Sigmoid colon (tissue), 7 donors: Measurements from ENCODE around the gene MYL6B. TPM values are rescaled to one million over a fixed set of nuclear protein-coding genes. Genes with fewer than 3 reads are reported as not detected.

Experiments
- DNase-seq: peaks from one replicate; pipeline ENCODE4 v3.0.0-alpha.2; 2019
- H3K27ac ChIP-seq, 4 donors: fragments of 200-600 bp; sonication (generic); one replicate each; pipeline ENCODE4 v1.5.1; 2016 to 2019; ENCODE audit warnings: mild to moderate bottlenecking in 1 of 4
- H3K27me3 ChIP-seq, 3 donors: fragments of 200-600 bp; sonication (generic); one replicate each; pipeline ENCODE4 v1.5.1; 2019; ENCODE audit warnings: mild to moderate bottlenecking in 1 of 3
- H3K36me3 ChIP-seq, 4 donors: fragments of 200-600 bp; sonication (generic); one replicate each; pipeline ENCODE4 v1.5.1; 2016 to 2019
- H3K4me1 ChIP-seq, 4 donors: fragments of 200-600 bp; sonication (generic); one replicate each; pipeline ENCODE4 v1.5.1; 2017 to 2019
- H3K4me3 ChIP-seq, 4 donors: fragments of 200-600 bp; sonication (generic); one replicate each; pipeline ENCODE4 v1.5.1; 2017 to 2019; ENCODE audit warnings: mild to moderate bottlenecking in 2 of 4, moderate library complexity in 1 of 4
- H3K9me3 ChIP-seq, 4 donors: fragments of 200-600 bp in 3 of 4; sonication (generic) in 3 of 4; one replicate each; pipeline versions ENCODE4 v1.5.1 to v1.6.1; 2013 to 2019
- EP300 ChIP-seq, 4 donors: sonication (generic); formaldehyde crosslinking; IDR thresholded peaks; one replicate each; pipeline ENCODE4 v1.6.1; 2017; ENCODE audit warnings: antibody characterized with exemption in 4 of 4
- POLR2A ChIP-seq, 2 donors: fragments of 450-650 bp; IDR thresholded peaks; one replicate each; pipeline ENCODE4 v1.6.1; 2016; ENCODE audit warnings: antibody characterized with exemption in 2 of 2, mild to moderate bottlenecking in 2 of 2, moderate library complexity in 2 of 2
- POLR2AphosphoS5 ChIP-seq, 4 donors: sonication (generic); formaldehyde crosslinking; IDR thresholded peaks; one replicate each; pipeline ENCODE4 v1.6.1; 2017; ENCODE audit warnings: antibody characterized with exemption in 4 of 4
- WGBS, 2 donors: extraction: QIAGEN DNeasy Blood & Tissue Kit; methylation state at CpG; one replicate each; pipeline ENCODE4 v1.1.7; 2013; 5-methylcytosine and 5-hydroxymethylcytosine counted together
- intact Hi-C: fragments of 100-400 bp; cut with DNase I; formaldehyde crosslinking; loops from one replicate; pipeline ENCODE4 v1.15.1; 2023
- polyA plus RNA-seq, 3 donors: library from polyadenylated mRNA; stranded (reverse); fragments of 200-250 nt; gene quantifications; one replicate each; pipeline ENCODE4 v1.2.3, GENCODE V29; 2013
- total RNA-seq, 4 donors: library from RNA; depleted of rRNA; stranded (reverse); fragments of >200 nt; gene quantifications; one replicate each; pipeline ENCODE4 v1.1.0, GENCODE V29; 2016
- TF ChIP-seq, protein P1 (sequence below), 4 experiments: fragments of 450-650 bp in 3 of 4; fragments of 200-600 bp in 1 of 4; IDR thresholded peaks; one replicate each; pipeline ENCODE4 v1.5.1; 2016 to 2019; ENCODE audit warnings: antibody characterized with exemption in 4 of 4, mild to moderate bottlenecking in 3 of 4, moderate library complexity in 2 of 4
- donor health status: healthy with polysubstance abuse.
- donor health status: Bipolar disorder and iron deficiency.
- donor health status: healthy.

Gene MYL6B
- total and polyA plus RNA-seq, 7 donors, result 26.4 to 90.6 (median 51.4) TPM

- Histone ChIP-seq H3K4me3 (no peak overlapping the region), H3K4me1 (no peaks in the 10 kb centered on the region), H3K27ac (peak overlapping the region in 3 of 4 donors; percentile 37 to 44 (median 37)), H3K9me3 (no peaks in the 10 kb centered on the region), H3K36me3 (peaks cover 42 to 69% (median 57%) of the 10 kb centered on the region in 4 donors), H3K27me3 (no peaks in the 10 kb centered on the region)
- 64 to 66% methylated on average over 4 of the region's 4 CpGs for WGBS, 2 donors
- no peak for TF ChIP-seq POLR2A (IDR thresholded peaks at IDR 0.05)
- TF ChIP-seq POLR2AphosphoS5 (IDR thresholded peaks at IDR 0.05), result no peak
- TF ChIP-seq, protein P1, sequence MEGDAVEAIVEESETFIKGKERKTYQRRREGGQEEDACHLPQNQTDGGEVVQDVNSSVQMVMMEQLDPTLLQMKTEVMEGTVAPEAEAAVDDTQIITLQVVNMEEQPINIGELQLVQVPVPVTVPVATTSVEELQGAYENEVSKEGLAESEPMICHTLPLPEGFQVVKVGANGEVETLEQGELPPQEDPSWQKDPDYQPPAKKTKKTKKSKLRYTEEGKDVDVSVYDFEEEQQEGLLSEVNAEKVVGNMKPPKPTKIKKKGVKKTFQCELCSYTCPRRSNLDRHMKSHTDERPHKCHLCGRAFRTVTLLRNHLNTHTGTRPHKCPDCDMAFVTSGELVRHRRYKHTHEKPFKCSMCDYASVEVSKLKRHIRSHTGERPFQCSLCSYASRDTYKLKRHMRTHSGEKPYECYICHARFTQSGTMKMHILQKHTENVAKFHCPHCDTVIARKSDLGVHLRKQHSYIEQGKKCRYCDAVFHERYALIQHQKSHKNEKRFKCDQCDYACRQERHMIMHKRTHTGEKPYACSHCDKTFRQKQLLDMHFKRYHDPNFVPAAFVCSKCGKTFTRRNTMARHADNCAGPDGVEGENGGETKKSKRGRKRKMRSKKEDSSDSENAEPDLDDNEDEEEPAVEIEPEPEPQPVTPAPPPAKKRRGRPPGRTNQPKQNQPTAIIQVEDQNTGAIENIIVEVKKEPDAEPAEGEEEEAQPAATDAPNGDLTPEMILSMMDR (IDR thresholded peaks at IDR 0.05), result no peak
- TF ChIP-seq EP300 (IDR thresholded peaks at IDR 0.05), result no peak
- intact Hi-C loops, result no loop called here
- no peak for DNase-seq
Observed at GRCh38 chr12:56143217-56143616, 9.2 kb upstream of the MYL6B start.

DNA sequence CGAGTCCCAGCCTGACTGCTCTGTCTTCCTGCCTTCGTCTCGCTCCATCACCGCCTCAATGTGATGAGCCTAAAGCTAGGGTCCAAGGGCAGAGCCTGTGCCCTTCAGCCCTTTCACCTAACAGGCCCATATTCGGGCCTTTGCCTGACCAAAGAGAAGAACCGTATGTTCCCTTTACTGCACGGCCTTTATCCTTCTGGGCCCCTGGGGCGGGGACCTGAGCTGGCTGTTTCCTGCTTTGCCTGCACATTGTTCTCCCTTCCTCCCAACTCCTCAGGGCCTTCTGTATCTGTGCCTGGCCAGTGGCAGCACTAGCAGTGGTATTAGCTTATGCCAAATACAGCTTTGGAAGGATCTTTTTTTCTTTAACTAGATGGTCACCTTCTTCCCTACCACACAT lies 8.5 kb upstream of the MYL6B start:
- no peak for DNase-seq
- TF ChIP-seq EP300 (IDR thresholded peaks at IDR 0.05) (no peak), POLR2AphosphoS5 (IDR thresholded peaks at IDR 0.05) (peak in 2 of 4 donors; percentile 10 to 13)
- WGBS, 2 donors, result 52 to 75% methylated on average over 8 of the region's 8 CpGs
- Histone ChIP-seq H3K27ac (peak overlapping the region; percentile 14 to 44 (median 37)), H3K27me3 (no peaks in the 10 kb centered on the region), H3K4me1 (no peaks in the 10 kb centered on the region), H3K36me3 (peaks cover 36 to 63% (median 50%) of the 10 kb centered on the region in 4 donors), H3K9me3 (no peaks in the 10 kb centered on the region), H3K4me3 (no peak overlapping the region)
- intact Hi-C loops, result no loop called here

DNA sequence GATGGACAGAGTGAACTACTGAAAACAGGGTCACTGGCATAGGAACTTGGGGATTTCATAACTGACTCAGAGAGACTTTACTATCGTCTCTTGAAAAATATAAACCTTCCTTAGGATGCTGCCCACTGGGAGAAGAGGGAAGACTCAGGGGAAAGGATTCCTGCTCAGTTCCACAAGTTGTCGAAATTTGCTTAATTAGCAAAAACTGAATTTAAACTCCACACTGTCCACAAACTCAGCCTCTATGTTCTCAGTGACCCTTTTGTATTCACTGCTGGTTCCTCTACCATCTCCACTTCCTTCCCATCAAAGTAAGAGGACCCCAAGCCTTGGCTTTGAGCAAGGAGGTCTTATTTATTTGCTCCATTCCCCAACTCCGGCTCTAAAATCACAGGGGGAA lies 7.2 kb upstream of the MYL6B start:
- no peaks in the 10 kb centered on the region for H3K9me3 ChIP-seq
- peaks cover 26 to 49% (median 42%) of the 10 kb centered on the region in 4 donors for H3K36me3 ChIP-seq
- H3K4me3 ChIP-seq, result no peak overlapping the region
- DNase-seq, result no peak
- H3K27me3 ChIP-seq, result no peaks in the 10 kb centered on the region
- H3K4me1 ChIP-seq, result no peaks in the 10 kb centered on the region
- peak overlapping the region in 1 of 4 donors; percentile 40 for H3K27ac ChIP-seq
- intact Hi-C loops, result no loop called here
- WGBS, 2 donors, result 86 to 88% methylated on average over 3 of the region's 3 CpGs
- TF ChIP-seq, protein P1 (IDR thresholded peaks at IDR 0.05), result no peak
- no peak for TF ChIP-seq EP300 (IDR thresholded peaks at IDR 0.05)
- TF ChIP-seq POLR2A (IDR thresholded peaks at IDR 0.05), result no peak
- no peak for TF ChIP-seq POLR2AphosphoS5 (IDR thresholded peaks at IDR 0.05)

GRCh38 chr12:56146492-56147460 lies 5.6 kb upstream of the MYL6B start:
- peak overlapping the region in 3 of 4 donors; percentile 46 to 69 (median 50) for H3K27ac ChIP-seq
- intact Hi-C loops, result no loop called here
- TF ChIP-seq POLR2AphosphoS5 (IDR thresholded peaks at IDR 0.05) (no peak), POLR2A (IDR thresholded peaks at IDR 0.05) (no peak), EP300 (IDR thresholded peaks at IDR 0.05) (no peak)
- TF ChIP-seq, protein P1 (IDR thresholded peaks at IDR 0.05), result no peak
- H3K36me3 ChIP-seq, result peaks cover 17 to 36% (median 30%) of the 10 kb centered on the region in 4 donors
- H3K9me3 ChIP-seq, result no peaks in the 10 kb centered on the region
- no peak overlapping the region for H3K4me3 ChIP-seq
- H3K27me3 ChIP-seq, result no peaks in the 10 kb centered on the region
- peaks cover 0 to 10% (median 6%) of the 10 kb centered on the region in 4 donors for H3K4me1 ChIP-seq
- WGBS, 2 donors, result 19 to 68% methylated on average over 13 of the region's 13 CpGs
- DNase-seq, result no peak

DNA sequence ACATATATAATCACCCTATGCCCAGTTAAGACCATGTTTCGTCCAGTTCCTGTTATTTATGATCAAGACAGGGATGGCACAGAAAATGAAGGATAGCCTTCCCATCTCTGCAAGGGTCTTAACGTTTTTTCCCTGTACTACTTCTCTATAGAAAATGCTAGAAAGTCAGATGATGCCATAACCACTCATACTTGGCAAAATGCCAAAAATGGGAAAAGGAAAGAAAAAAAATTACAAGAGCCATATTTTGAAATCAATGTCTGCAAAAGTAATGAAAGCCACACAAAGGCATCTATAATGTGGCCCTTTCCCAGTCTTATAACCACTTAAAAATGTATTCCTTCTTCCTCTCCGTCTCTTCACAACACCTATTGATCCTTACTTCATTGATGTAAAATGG lies 1.8 kb upstream of the MYL6B start:
- H3K4me1 ChIP-seq, result peaks cover 0 to 27% (median 18%) of the 10 kb centered on the region in 4 donors
- intact Hi-C loops, result loop anchor here (2.0 kb wide), 1 partner anchor 22 kb away; the partner anchor contains the start of gene ESYT1
- TF ChIP-seq POLR2AphosphoS5 (IDR thresholded peaks at IDR 0.05) (peak in 2 of 4 donors; percentile 33 to 50), EP300 (IDR thresholded peaks at IDR 0.05) (no peak)

More for the DNA sequence above, 1.8 kb upstream of the MYL6B start:
- Histone ChIP-seq H3K27ac (no peak overlapping the region), H3K27me3 (no peaks in the 10 kb centered on the region), H3K36me3 (no peaks in the 10 kb centered on the region), H3K9me3 (no peaks in the 10 kb centered on the region), H3K4me3 (no peak overlapping the region)
- 64 to 65% methylated on average over 3 of the region's 3 CpGs for WGBS, 2 donors
- no peak for DNase-seq
